Measurements from ENCODE around the gene KDM4B. TPM values are rescaled to one million over a fixed set of nuclear protein-coding genes. Genes with fewer than 3 reads are reported as not detected.
A peak's percentile ranks its signal among the peaks of the same experiment; 100 is the strongest.
"Not testable (repeated sequence)": the region's sequence is repeated elsewhere in the genome, so short reads cannot be mapped to it uniquely, and the experiment has no call there.

KDM4B gene
- total RNA-seq, 2 experiments from 2014 or later, result 46.3 to 46.6 TPM

GRCh38 chr19:4930664-4931063 lies 38.2 kb upstream of the KDM4B start:
- CTCF ChIA-PET, result interaction anchor here (0.9 kb wide), 1 partner anchor 121 kb away, joined by 3 read pairs; no protein-coding TSS in a partner anchor
- Mint-ChIP-seq H3K4me3 (no peak overlapping the region), H3K27me3 (no peaks in the 10 kb centered on the region), H3K36me3 (ENCODE audit: low read depth) (peaks cover 59% of the 10 kb centered on the region), H3K9me3 (no peaks in the 10 kb centered on the region), H3K4me1 (ENCODE audit: low read depth) (peaks cover 5% of the 10 kb centered on the region), H3K27ac (no peak overlapping the region)
- DNase-seq, result peak; percentile 14
- ATAC-seq, result no peak
- TF ChIP-seq CTCF (IDR thresholded peaks at IDR 0.05), result no peak
- intact Hi-C loops (cut with micrococcal nuclease), result no loop called here
- POLR2A ChIA-PET, result interaction anchor here (6.5 kb wide), 1 partner anchor 13 kb away, joined by 48 read pairs; no protein-coding TSS in a partner anchor

- Mint-ChIP-seq H3K9me3 (no peaks in the 10 kb centered on the region), H3K4me1 (ENCODE audit: low read depth) (no peaks in the 10 kb centered on the region), H3K27ac (no peak overlapping the region), H3K27me3 (no peaks in the 10 kb centered on the region), H3K36me3 (ENCODE audit: low read depth) (peaks cover 66% of the 10 kb centered on the region), H3K4me3 (no peak overlapping the region)
- no peak for TF ChIP-seq CTCF (IDR thresholded peaks at IDR 0.05)
- ChIA-PET POLR2A (interaction anchor here (1.0 kb wide), 1 partner anchor 27 kb away, joined by 3 read pairs; no protein-coding TSS in a partner anchor), CTCF (no interaction called here)
- DNase-seq (no peak), ATAC-seq (no peak)
- intact Hi-C loops (cut with micrococcal nuclease), result no loop called here
Observed at GRCh38 chr19:4932711-4933110, 36.2 kb upstream of the KDM4B start.

GRCh38 chr19:4933528-4933927 lies 35.4 kb upstream of the KDM4B start:
- Mint-ChIP-seq H3K4me1 (ENCODE audit: low read depth) (no peaks in the 10 kb centered on the region), H3K27ac (no peak overlapping the region), H3K4me3 (no peak overlapping the region), H3K27me3 (no peaks in the 10 kb centered on the region), H3K9me3 (no peaks in the 10 kb centered on the region), H3K36me3 (ENCODE audit: low read depth) (peaks cover 70% of the 10 kb centered on the region)
- no peak for ATAC-seq
- no peak for TF ChIP-seq CTCF (IDR thresholded peaks at IDR 0.05)
- POLR2A ChIA-PET, result interaction anchor here (1.0 kb wide), 1 partner anchor 26 kb away, joined by 3 read pairs; no protein-coding TSS in a partner anchor
- DNase-seq, result no peak
- CTCF ChIA-PET, result no interaction called here
- intact Hi-C loops (cut with micrococcal nuclease), result no loop called here

GRCh38 chr19:4935444-4935843 lies 33.5 kb upstream of the KDM4B start:
- no peak for TF ChIP-seq CTCF (IDR thresholded peaks at IDR 0.05)
- Mint-ChIP-seq H3K27me3 (no peaks in the 10 kb centered on the region), H3K4me3 (no peak overlapping the region), H3K9me3 (no peaks in the 10 kb centered on the region), H3K4me1 (ENCODE audit: low read depth) (no peaks in the 10 kb centered on the region), H3K36me3 (ENCODE audit: low read depth) (peaks cover 66% of the 10 kb centered on the region), H3K27ac (no peak overlapping the region)
- ChIA-PET POLR2A (interaction anchor here (1.1 to 2.1 kb wide), 3 partner anchors 9 to 38 kb away, joined by 4 read pairs; no protein-coding TSS in a partner anchor), CTCF (no interaction called here)
- intact Hi-C loops (cut with micrococcal nuclease), result no loop called here
- no peak for ATAC-seq
- no peak for DNase-seq

- Mint-ChIP-seq H3K27me3 (no peaks in the 10 kb centered on the region), H3K4me3 (no peak overlapping the region), H3K36me3 (ENCODE audit: low read depth) (peaks cover 70% of the 10 kb centered on the region), H3K9me3 (no peaks in the 10 kb centered on the region), H3K27ac (no peak overlapping the region), H3K4me1 (ENCODE audit: low read depth) (no peaks in the 10 kb centered on the region)
- TF ChIP-seq CTCF (IDR thresholded peaks at IDR 0.05), result no peak
- no peak for DNase-seq
- ChIA-PET CTCF (interaction anchor here (0.9 kb wide), 1 partner anchor 65 kb away, joined by 3 read pairs; no protein-coding TSS in a partner anchor), POLR2A (interaction anchor here (0.7 to 1.7 kb wide), 2 partner anchors 9 to 14 kb away, joined by 3 to 6 read pairs; no protein-coding TSS in a partner anchor)
- intact Hi-C loops (cut with micrococcal nuclease), result no loop called here
- no peak for ATAC-seq
Observed at GRCh38 chr19:4937060-4937459, 31.9 kb upstream of the KDM4B start.

- intact Hi-C loops (cut with micrococcal nuclease); H3K4me3 Mint-ChIP-seq; H3K4me1 Mint-ChIP-seq (ENCODE audit: low read depth); H3K27ac Mint-ChIP-seq; H3K9me3 Mint-ChIP-seq; DNase-seq; ATAC-seq; H3K27me3 Mint-ChIP-seq: not testable (repeated sequence)
- POLR2A ChIA-PET, result interaction anchor here (0.5 to 1.7 kb wide), 3 partner anchors 10 to 1429 kb away, joined by 3 to 6 read pairs (median 3); no protein-coding TSS in a partner anchor
- peaks cover 70% of the 10 kb centered on the region for H3K36me3 Mint-ChIP-seq (ENCODE audit: low read depth)
- CTCF ChIA-PET, result interaction anchor here (1.0 kb wide), 2 partner anchors 26 to 866 kb away, joined by 3 read pairs; no protein-coding TSS in a partner anchor
Observed at GRCh38 chr19:4938461-4938860, 30.5 kb upstream of the KDM4B start.
